ENCODE data around the gene TRABD2B.

TRABD2B gene

GRCh38 chr1:47843781-47844557, 153.2 kb downstream of the TRABD2B start:
- DNase-seq, result no peak

DNA sequence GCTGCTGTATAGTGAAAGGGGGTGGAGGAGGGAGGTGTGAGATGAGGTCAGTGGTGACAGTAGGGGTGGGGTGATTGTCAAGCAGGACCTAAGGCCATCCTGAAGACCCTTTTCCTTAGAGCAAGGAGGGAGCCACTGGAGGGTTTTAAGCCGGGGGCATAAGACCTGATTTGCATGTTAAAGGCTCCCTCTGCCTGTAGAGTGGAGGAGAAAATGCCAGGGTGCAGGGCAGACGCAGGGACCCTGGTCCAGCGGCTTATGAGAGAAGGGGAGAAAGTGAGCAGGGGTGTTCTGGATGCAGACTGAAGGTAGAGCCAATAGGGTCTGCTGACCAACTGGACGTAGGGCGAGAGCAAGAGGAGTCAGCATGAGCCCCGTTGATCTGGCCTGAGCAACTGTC, 154.1 kb downstream of the TRABD2B start:
- DNase-seq, result no peak

- no peak for DNase-seq
These were observed 154.8 kb downstream of the TRABD2B start for GRCh38 chr1:47842228-47842919.

- DNase-seq, result no peak
These were observed 155.8 kb downstream of the TRABD2B start for GRCh38 chr1:47841356-47841755.

- no peak for DNase-seq
These were observed 156.6 kb downstream of the TRABD2B start for GRCh38 chr1:47840393-47841190.

GRCh38 chr1:47839433-47839760, 157.8 kb downstream of the TRABD2B start:
- no peak for DNase-seq

- no peak for DNase-seq
These were observed 158.4 kb downstream of the TRABD2B start for GRCh38 chr1:47838562-47839432.

DNA sequence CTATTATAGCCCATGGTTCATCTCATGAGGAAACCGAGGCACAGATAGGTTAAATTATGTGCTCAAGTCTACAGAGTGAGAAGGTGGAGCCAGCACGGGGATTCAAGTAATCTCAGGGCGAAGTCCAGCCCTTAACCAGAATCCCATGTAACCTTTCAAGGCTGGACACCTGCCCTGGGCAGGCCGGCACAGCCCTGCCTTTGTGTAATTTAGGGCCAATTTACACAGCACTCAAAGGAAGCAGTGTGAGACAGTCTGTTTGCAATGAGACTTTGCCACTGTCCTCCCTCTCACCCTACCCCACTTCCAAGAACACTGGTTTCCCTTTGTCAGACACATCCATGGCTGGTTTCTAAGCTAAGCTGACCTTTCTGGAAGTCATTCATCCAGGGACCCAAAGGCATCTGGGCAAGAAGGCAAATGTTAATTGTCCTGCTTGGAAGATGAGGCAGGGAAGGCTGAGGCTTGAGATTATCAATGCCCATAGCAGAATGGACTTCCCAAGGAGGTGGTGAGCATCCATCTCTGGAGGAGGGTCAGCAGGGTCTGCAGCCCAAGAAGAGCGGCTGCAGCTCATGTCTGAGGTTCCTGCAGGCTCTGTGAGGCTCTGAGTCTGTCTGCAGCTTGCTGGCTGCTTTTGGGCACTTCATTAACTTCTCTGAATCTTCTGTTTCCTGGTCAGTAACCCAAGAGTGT, 159.2 kb downstream of the TRABD2B start:
- no peak for DNase-seq

DNA sequence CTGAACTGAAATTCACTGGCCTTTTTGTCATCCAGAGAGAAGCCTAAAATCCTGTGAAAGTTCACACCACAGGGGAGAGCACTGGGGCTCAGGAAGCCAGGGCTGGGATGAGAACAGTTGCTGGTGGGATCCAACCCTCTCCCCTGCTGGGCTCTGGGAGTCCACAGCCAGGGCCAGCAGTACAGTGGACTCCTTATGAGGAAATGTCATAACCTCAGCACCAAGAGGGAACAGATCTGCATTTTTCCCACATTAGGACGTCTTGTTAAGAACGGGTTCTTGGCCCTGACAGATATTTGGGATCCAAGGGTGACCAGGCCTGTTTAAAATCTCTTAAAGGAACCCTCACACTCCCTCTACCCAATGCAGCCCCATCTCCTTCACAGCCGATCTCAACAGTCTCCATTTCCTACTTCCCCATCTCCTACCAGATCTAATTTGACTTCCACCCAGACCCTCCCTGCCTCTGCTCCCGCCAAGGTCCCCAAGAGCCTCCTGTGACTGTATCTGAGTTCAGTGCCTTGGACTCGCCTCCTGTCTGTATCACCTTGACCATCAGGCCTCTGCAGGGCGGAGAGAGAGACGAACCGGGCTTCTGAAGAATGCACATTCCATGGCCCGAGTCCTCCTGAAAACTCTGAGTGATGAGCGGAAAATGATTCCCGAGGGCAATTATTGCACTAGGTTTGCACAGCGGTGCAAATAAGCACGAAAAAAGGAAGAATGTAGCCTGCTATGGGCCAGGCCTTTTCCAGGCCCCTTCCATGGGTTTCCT, 159.9 kb downstream of the TRABD2B start:
- no peak for DNase-seq

GRCh38 chr1:47835409-47835808, 161.8 kb downstream of the TRABD2B start:
- DNase-seq, result no peak

DNA sequence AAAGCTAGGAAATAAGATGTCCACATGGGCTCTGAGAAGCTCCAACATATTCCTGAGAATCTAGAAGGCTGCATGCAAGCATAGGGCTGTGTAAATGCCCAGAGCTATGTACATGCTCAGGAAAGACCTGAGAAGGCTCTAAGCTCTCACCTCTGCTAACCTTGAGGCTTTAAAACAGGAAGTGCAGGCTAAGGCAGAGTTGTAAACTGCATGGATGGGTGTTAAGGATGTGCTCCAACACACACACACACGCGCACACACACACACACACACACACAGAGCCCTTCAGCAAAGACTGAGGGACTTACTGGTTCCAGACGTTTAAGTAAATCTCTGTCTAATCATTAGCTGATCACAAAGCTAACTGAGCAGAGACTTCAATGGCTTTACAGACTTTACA, 162.9 kb downstream of the TRABD2B start:
- DNase-seq, result no peak

DNA sequence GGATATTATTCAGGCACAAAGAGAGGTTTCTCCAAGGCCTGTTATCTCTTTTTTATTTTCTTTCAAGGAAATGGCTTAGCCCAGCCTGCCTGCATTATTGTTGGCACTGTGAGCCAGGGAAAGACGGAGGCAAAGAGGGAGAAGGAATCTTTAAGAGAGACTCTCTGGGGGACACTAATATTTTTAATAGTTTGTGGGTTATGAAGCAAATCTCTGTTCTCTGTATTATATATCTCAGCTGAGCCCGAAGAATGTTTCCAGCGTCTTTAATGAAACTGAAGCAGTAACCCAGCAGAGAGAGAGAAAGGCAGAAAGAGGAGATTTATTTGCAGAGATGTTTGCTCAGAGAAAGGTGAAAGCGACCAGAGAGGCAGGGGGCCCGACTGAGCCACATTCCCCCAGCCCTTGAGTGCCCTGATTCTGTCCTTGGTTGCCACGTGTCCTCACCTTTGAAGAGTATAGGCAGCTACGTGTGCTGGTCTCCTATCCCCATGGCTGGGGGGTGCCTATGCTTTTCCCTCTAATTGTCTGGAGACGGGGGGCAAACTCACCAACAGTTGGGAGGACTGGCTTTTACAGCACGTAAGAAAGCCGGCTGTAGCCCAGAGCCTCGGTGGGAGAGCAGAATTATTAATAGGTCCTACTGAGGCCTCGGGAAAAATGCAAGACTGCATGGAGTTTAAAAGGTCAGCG, 166.4 kb downstream of the TRABD2B start:
- DNase-seq, result no peak

DNA sequence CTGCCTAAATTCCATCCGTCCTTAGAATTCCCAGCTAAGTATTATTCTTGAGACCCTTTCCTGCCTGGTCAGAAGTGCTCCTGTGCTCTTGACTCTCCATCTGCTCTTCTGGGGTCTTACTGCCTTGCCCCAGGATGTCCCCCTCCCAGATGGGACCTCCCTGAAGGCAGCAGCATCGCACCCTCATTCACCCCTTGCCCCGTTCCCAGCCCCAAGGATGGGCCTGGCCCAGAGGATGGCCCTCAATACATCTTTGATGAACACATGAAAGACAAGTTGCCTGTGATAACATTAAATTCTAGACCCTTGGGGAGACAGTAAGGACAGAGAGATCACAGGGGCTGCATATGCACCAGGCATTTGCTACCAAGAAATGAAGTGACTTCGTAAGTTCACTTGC, 167.2 kb downstream of the TRABD2B start:
- DNase-seq, result no peak

- no peak for DNase-seq
These were observed 168.2 kb downstream of the TRABD2B start for GRCh38 chr1:47828978-47829377.

- no peak for DNase-seq
These were observed 170.1 kb downstream of the TRABD2B start for GRCh38 chr1:47827109-47827508.

GRCh38 chr1:47824716-47825115, 172.5 kb downstream of the TRABD2B start:
- no peak for DNase-seq

GRCh38 chr1:47824297-47824696, 172.9 kb downstream of the TRABD2B start:
- no peak for DNase-seq

DNA sequence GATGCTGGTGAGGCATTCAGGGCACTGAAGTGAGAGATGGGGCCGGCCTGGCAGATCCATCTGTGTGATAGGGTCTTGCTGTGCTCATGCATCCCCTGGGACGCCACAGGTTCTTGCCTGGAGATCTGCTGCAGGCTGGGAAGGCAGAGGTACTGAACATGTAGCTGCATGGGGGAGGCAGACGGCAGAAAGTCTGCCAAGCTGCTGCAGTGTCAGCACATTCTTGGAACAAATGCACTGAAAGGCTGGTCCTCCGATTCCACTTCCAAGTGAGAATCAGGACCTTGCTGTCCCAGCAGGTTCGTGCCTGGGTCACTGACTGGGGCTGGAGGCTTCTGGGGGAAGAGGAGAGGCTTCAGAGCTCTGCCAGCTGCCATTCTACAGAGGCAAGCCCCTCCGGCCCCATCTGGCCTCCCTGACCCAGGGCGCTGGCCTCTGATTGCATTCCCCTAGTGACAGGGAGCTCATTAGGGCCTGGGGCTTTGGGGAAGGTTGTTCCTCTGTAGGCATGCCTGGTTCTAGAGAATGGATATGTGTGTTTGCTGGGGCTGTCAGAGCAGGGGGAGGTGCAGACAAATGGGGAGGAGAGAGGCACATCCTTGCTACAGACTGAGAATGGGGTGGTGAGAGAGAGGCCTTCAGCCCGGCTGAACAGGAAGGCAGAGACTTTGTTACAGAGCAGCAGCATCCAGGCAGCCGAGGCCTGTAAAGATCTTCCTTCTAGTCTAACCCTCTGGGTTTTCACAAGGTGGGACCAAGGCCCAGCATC, 174.0 kb downstream of the TRABD2B start:
- no peak for DNase-seq

DNA sequence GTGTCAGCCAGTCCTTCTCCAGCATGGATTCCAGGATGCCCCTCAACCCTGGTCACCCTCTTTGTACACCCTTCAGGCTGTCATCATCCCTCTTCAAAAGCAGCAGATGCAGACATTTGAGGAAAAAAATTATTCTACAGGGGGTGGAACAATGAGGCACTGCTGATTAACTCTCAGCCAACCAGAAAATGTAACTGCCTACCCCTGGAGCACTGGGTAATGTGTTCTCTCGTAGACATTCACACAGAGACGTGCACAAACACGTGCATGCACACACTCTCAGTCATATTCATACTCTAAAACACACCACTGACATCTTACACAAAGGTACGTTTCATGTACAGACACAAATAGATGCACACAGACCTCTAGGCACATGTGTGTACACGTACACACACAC, 175.4 kb downstream of the TRABD2B start:
- DNase-seq, result no peak

- no peak for DNase-seq
These were observed 177.7 kb downstream of the TRABD2B start for GRCh38 chr1:47819574-47819888.

All from SIG-M5 (cell line).